Upper lobe of left lung (tissue), 6 donors: Measurements from ENCODE around the gene HIVEP3. TPM values are rescaled to one million over a fixed set of nuclear protein-coding genes. Genes with fewer than 3 reads are reported as not detected.
A peak's percentile ranks its signal among the peaks of the same experiment; 100 is the strongest.

Experiments
- ATAC-seq, 2 donors: fragments of 200-7000 bp; cut with Tn5 transposase; one replicate each; pipeline ENCODE4 v1.9.1; 2022; ENCODE audit warnings: mild to moderate bottlenecking in 2 of 2, moderate library complexity in 2 of 2; ENCODE audit not compliant: low FRiP score in 2 of 2
- DNase-seq, 2 donors: peaks; one replicate each; pipeline ENCODE4 v3.0.0-alpha.2; 2019 to 2020
- H3K27ac ChIP-seq, 4 donors: fragments of 200-600 bp; sonication (generic); one replicate each; pipeline ENCODE4 v1.5.1; 2016 to 2019
- H3K27me3 ChIP-seq, 4 donors: fragments of 200-600 bp; sonication (generic); one replicate each; pipeline ENCODE4 v1.5.1; 2017 to 2019
- H3K36me3 ChIP-seq, 4 donors: fragments of 200-600 bp; sonication (generic); one replicate each; pipeline ENCODE4 v1.5.1; 2016 to 2019
- H3K4me1 ChIP-seq, 4 donors: fragments of 200-600 bp; sonication (generic); one replicate each; pipeline ENCODE4 v1.5.1; 2018 to 2019
- H3K4me3 ChIP-seq, 4 donors: fragments of 200-600 bp; sonication (generic); one replicate each; pipeline ENCODE4 v1.5.1; 2017 to 2019; ENCODE audit warnings: mild to moderate bottlenecking in 2 of 4, moderate library complexity in 1 of 4
- H3K9me3 ChIP-seq, 4 donors: fragments of 200-600 bp; sonication (generic); one replicate each; pipeline ENCODE4 v1.5.1; 2018 to 2019
- EP300 ChIP-seq, 4 donors: sonication (generic); formaldehyde crosslinking; IDR thresholded peaks; one replicate each; pipeline ENCODE4 v1.5.1; 2017; ENCODE audit warnings: antibody characterized with exemption in 4 of 4, control low read depth in 2 of 4
- POLR2A ChIP-seq, 4 donors: fragments of 450-650 bp; IDR thresholded peaks; one replicate each; pipeline ENCODE4 v1.5.1; 2016 to 2017; ENCODE audit warnings: antibody characterized with exemption in 4 of 4, mild to moderate bottlenecking in 2 of 4
- POLR2AphosphoS5 ChIP-seq, 2 donors: sonication (generic); formaldehyde crosslinking; IDR thresholded peaks; one replicate each; pipeline ENCODE4 v1.5.1; 2017; ENCODE audit warnings: antibody characterized with exemption in 2 of 2
- WGBS, 2 donors: methylation state at CpG; one replicate each; pipeline ENCODE4 v1.1.5; 2017 to 2018; 5-methylcytosine and 5-hydroxymethylcytosine counted together
- total RNA-seq, 6 donors: library from RNA; depleted of rRNA in 4 of 6; stranded (reverse); fragments of >200 nt in 4 of 6; gene quantifications; one replicate each; pipeline versions ENCODE4 v1.1.0 to v1.2.1, GENCODE V29; 2016 to 2021
- TF ChIP-seq, protein P1 (sequence below), 6 experiments: fragments of 450-650 bp in 4 of 6; fragments of 200-600 bp in 2 of 6; sonication (generic) in 2 of 6; IDR thresholded peaks; one replicate each; pipeline ENCODE4 v1.5.1; 2016 to 2019; ENCODE audit warnings: antibody characterized with exemption in 6 of 6
- donor health status: DM: no; HTN: no; CAD: no; lungs with moderate emphysema.
- donor health status: DM: no; HTN: yes; CAD: no; lungs with severe emphysema.

Gene HIVEP3
- total RNA-seq, 6 donors from 2014 or later: 9.7 to 23.0 (median 11.6) TPM

DNA sequence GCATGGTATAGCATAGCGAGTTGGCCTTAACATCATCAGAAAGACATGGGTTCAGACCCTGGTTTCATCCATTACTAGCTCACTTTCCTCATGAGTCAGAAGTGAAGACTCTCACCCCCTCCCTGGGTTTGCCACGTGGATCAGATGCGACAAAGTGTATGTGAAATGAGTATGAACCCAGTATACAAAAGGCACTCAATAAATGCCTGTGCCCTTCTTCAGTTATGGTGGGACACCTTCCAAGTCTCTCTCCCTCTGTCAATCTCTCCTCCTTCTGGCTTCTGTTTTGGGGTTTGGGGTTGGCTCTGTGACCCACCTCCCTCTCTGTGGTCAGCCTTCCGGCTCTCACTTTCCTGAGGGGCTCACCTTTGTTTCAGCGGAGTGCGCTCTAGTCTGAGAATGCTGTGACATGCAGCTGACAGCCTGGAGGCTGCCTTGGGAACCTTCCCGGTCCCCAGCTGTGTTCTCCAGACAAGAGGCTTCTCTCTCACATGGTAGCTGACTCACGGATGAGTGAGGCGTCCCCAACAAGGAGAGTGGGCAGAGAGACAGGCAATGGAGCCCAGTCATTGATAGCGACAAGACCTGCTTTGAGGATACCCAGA is 279.3 kb downstream of the HIVEP3 start:
- ATAC-seq: peak in 1 of 2 donors; percentile 6
- H3K9me3 ChIP-seq: no peaks in the 10 kb centered on the region
- no peaks in the 10 kb centered on the region for H3K27me3 ChIP-seq
- DNase-seq: no peak
- H3K36me3 ChIP-seq: no peaks in the 10 kb centered on the region
- H3K27ac ChIP-seq: no peak overlapping the region
- TF ChIP-seq, protein P1, sequence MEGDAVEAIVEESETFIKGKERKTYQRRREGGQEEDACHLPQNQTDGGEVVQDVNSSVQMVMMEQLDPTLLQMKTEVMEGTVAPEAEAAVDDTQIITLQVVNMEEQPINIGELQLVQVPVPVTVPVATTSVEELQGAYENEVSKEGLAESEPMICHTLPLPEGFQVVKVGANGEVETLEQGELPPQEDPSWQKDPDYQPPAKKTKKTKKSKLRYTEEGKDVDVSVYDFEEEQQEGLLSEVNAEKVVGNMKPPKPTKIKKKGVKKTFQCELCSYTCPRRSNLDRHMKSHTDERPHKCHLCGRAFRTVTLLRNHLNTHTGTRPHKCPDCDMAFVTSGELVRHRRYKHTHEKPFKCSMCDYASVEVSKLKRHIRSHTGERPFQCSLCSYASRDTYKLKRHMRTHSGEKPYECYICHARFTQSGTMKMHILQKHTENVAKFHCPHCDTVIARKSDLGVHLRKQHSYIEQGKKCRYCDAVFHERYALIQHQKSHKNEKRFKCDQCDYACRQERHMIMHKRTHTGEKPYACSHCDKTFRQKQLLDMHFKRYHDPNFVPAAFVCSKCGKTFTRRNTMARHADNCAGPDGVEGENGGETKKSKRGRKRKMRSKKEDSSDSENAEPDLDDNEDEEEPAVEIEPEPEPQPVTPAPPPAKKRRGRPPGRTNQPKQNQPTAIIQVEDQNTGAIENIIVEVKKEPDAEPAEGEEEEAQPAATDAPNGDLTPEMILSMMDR (IDR thresholded peaks at IDR 0.05): no peak
- TF ChIP-seq POLR2AphosphoS5 (IDR thresholded peaks at IDR 0.05): peak in 1 of 2 donors; percentile 16
- peaks cover 0 to 4% (median 0%) of the 10 kb centered on the region in 4 donors for H3K4me1 ChIP-seq
- 81 to 86% methylated on average over 10 of the region's 10 CpGs for WGBS, 2 donors
- H3K4me3 ChIP-seq: no peak overlapping the region

DNA sequence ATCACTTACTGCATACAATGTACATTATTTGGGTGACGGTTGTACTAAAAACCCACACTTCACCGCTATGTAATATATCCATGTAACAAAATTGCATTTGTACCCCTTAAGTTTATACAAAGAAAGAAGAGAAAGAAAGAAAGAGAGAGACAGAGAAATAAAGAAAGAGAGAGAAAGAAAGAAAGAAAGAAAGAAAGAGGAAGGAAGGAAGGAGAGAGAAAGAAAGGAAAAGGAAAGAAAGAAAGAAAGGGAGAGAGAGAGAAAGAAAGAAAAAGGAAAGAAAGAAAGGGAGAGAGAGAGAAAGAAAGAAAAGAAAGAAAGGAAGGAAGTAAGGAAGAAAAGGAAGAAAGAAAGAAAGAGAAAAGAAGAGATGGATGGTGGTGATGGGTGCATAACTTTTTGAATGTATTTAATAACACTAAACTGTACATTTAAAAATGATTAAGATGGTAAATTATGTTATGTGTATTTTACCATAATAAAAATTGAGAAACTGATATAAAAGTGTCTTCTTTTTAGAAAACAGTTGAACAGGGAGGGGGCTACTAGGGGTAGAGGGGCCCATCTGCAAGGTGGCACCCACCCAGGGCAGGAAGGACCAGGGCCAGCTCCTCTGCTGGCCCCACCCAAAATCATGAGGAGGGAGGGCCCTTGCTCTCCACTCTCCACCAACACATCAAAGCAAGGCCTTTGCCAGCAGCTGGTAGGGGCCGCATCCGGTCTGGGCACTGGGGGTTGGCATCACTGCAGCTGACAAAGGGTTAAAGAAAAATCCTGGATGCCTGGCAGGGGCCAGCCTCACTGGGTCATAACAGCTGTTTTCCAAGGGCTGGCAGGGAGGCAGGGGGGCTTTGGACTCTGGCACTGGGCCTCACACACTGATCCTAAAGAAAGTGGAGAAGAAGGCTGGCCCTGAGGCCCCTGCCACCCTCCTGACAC is 280.4 kb downstream of the HIVEP3 start:
- no peak for TF ChIP-seq POLR2AphosphoS5 (IDR thresholded peaks at IDR 0.05)
- no peak for TF ChIP-seq EP300 (IDR thresholded peaks at IDR 0.05)
- TF ChIP-seq, protein P1 (IDR thresholded peaks at IDR 0.05): no peak
- no peak for TF ChIP-seq POLR2A (IDR thresholded peaks at IDR 0.05)
- no peaks in the 10 kb centered on the region for H3K36me3 ChIP-seq
- H3K9me3 ChIP-seq: no peaks in the 10 kb centered on the region
- peaks cover 0 to 4% (median 0%) of the 10 kb centered on the region in 4 donors for H3K4me1 ChIP-seq
- 85 to 97% methylated on average over 2 to 4 of the region's 4 CpGs for WGBS, 2 donors
- ATAC-seq (no peak), DNase-seq (peak in 1 of 2 donors; percentile 32)
- no peak overlapping the region for H3K4me3 ChIP-seq
- no peak overlapping the region for H3K27ac ChIP-seq
- H3K27me3 ChIP-seq: no peaks in the 10 kb centered on the region

DNA sequence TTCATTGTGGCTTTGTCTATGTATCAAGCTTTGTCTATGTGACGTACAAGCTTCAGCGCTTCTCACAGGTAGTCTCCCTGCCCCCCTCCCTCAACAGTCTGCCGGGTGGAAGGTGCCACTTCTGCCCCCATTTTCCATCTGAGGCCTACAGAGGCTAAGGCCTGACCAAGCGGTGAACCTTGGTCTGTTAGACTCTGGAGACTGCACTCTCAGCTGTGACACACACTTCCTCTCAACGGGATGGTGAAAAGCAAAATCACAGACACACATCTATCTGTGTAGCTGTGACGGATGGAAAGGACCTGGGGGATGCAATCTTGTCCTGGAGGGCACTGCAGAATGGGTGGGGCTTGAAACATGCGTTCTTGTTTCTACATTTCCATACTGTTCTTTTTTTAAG is 281.4 kb downstream of the HIVEP3 start:
- Histone ChIP-seq H3K27ac (no peak overlapping the region), H3K27me3 (no peaks in the 10 kb centered on the region), H3K36me3 (no peaks in the 10 kb centered on the region), H3K4me3 (no peak overlapping the region), H3K4me1 (peaks cover 0 to 4% (median 0%) of the 10 kb centered on the region in 4 donors), H3K9me3 (no peaks in the 10 kb centered on the region)
- ATAC-seq (no peak), DNase-seq (no peak)
- TF ChIP-seq, protein P1 (IDR thresholded peaks at IDR 0.05): no peak
- no peak for TF ChIP-seq POLR2A (IDR thresholded peaks at IDR 0.05)
- no peak for TF ChIP-seq POLR2AphosphoS5 (IDR thresholded peaks at IDR 0.05)
- no peak for TF ChIP-seq EP300 (IDR thresholded peaks at IDR 0.05)
- 84 to 87% methylated on average over 7 of the region's 7 CpGs for WGBS, 2 donors

DNA sequence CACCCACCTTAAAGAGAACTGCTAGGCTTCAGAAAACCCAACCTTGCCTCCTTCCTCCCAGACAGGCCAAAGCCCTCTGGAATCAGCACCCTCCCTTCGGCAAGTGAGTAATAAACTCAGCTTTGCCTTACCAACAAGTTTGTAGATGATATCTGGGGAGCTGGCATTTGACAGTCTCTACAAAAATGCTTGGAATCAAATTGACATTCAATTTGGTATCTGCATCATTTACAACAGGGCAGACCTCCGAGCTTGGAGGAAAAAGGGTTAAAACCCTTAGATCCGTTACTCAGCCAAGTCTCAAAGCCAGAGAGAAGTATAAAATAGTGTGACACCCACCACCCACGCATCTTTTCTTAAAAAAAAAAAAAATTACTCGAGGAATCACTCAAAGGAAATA is 285.0 kb downstream of the HIVEP3 start:
- ATAC-seq: no peak
- DNase-seq: no peak
- Histone ChIP-seq H3K4me1 (peaks cover 0 to 4% (median 0%) of the 10 kb centered on the region in 4 donors), H3K27ac (no peak overlapping the region), H3K9me3 (no peaks in the 10 kb centered on the region), H3K27me3 (no peaks in the 10 kb centered on the region), H3K36me3 (no peaks in the 10 kb centered on the region), H3K4me3 (no peak overlapping the region)
- TF ChIP-seq, protein P1 (IDR thresholded peaks at IDR 0.05): no peak
- TF ChIP-seq POLR2A (IDR thresholded peaks at IDR 0.05): no peak
- no peak for TF ChIP-seq POLR2AphosphoS5 (IDR thresholded peaks at IDR 0.05)
- no peak for TF ChIP-seq EP300 (IDR thresholded peaks at IDR 0.05)
- WGBS, 2 donors: 72 to 82% methylated on average over 5 of the region's 5 CpGs
